Mesothelial cell of epicardium (in vitro differentiated cells): Measurements from ENCODE around the gene ITPR1. TPM values are rescaled to one million over a fixed set of nuclear protein-coding genes. Genes with fewer than 3 reads are reported as not detected.

Experiments
- DNase-seq, 2 experiments: peaks; one replicate each; pipeline ENCODE4 v3.0.0; 2021; ENCODE audit warnings: low spot score in 2 of 2; ENCODE audit not compliant: unreplicated experiment in 2 of 2
- H3K27ac Mint-ChIP-seq: 2 replicates; pipeline ENCODE4 v1.8.0; 2021; ENCODE audit warnings: mixed read lengths
- H3K27me3 Mint-ChIP-seq: 2 replicates; pipeline ENCODE4 v1.8.0; 2021; ENCODE audit warnings: low read depth, mixed read lengths
- H3K36me3 Mint-ChIP-seq: 2 replicates; pipeline ENCODE4 v1.8.0; 2021; ENCODE audit warnings: mixed read lengths
- H3K4me1 Mint-ChIP-seq: 2 replicates; pipeline ENCODE4 v1.8.0; 2021; ENCODE audit warnings: mixed read lengths
- H3K4me3 Mint-ChIP-seq: 2 replicates; pipeline ENCODE4 v1.8.0; 2021; ENCODE audit warnings: mild to moderate bottlenecking, moderate library complexity, mixed read lengths
- H3K9me3 Mint-ChIP-seq: 2 replicates; pipeline ENCODE4 v1.8.0; 2021; ENCODE audit warnings: mixed read lengths
- CTCF ChIP-seq: fragments of 200-600 bp; sonication (generic); IDR thresholded peaks from one replicate; pipeline ENCODE4 v1.5.0; 2021; ENCODE audit warnings: antibody characterized with exemption; ENCODE audit not compliant: unreplicated experiment
- total RNA-seq: library from RNA; stranded (reverse); gene quantifications from 3 replicates; pipeline ENCODE4 v1.2.1, GENCODE V29; 2021

The ITPR1 gene
- total RNA-seq, 1 donor from 2014 or later = 21.3 TPM

- no peak for TF ChIP-seq CTCF
- DNase-seq = no peak
- peaks cover 49% of the 10 kb centered on the region for H3K27me3 Mint-ChIP-seq
- no peak overlapping the region for H3K4me3 Mint-ChIP-seq
- no peak overlapping the region for H3K27ac Mint-ChIP-seq
- peaks cover 26% of the 10 kb centered on the region for H3K4me1 Mint-ChIP-seq
- no peaks in the 10 kb centered on the region for H3K9me3 Mint-ChIP-seq
- no peaks in the 10 kb centered on the region for H3K36me3 Mint-ChIP-seq
Observed at GRCh38 chr3:4497005-4497692, 4.0 kb downstream of the ITPR1 start.

GRCh38 chr3:4497843-4498324 is 4.7 kb downstream of the ITPR1 start:
- Mint-ChIP-seq H3K36me3 (no peaks in the 10 kb centered on the region), H3K27me3 (peaks cover 47% of the 10 kb centered on the region), H3K4me1 (peaks cover 25% of the 10 kb centered on the region), H3K4me3 (no peak overlapping the region), H3K27ac (no peak overlapping the region), H3K9me3 (no peaks in the 10 kb centered on the region)
- DNase-seq = no peak
- TF ChIP-seq CTCF = no peak

GRCh38 chr3:4498446-4498845 is 5.3 kb downstream of the ITPR1 start:
- TF ChIP-seq CTCF = no peak
- Mint-ChIP-seq H3K9me3 (no peaks in the 10 kb centered on the region), H3K4me1 (peaks cover 25% of the 10 kb centered on the region), H3K4me3 (no peak overlapping the region), H3K36me3 (no peaks in the 10 kb centered on the region), H3K27ac (no peak overlapping the region), H3K27me3 (peaks cover 47% of the 10 kb centered on the region)
- DNase-seq = no peak

- H3K27ac Mint-ChIP-seq = no peak overlapping the region
- H3K4me3 Mint-ChIP-seq = no peak overlapping the region
- H3K27me3 Mint-ChIP-seq = peaks cover 19% of the 10 kb centered on the region
- no peaks in the 10 kb centered on the region for H3K9me3 Mint-ChIP-seq
- DNase-seq = no peak
- H3K4me1 Mint-ChIP-seq = peaks cover 12% of the 10 kb centered on the region
- H3K36me3 Mint-ChIP-seq = no peaks in the 10 kb centered on the region
- TF ChIP-seq CTCF = no peak
Observed at GRCh38 chr3:4501437-4501836, 8.3 kb downstream of the ITPR1 start.

- TF ChIP-seq CTCF = no peak
- Mint-ChIP-seq H3K4me1 (peaks cover 11% of the 10 kb centered on the region), H3K27me3 (peaks cover 15% of the 10 kb centered on the region), H3K36me3 (no peaks in the 10 kb centered on the region), H3K9me3 (no peaks in the 10 kb centered on the region), H3K27ac (no peak overlapping the region), H3K4me3 (no peak overlapping the region)
- DNase-seq = no peak
Observed at GRCh38 chr3:4501927-4502326, 8.8 kb downstream of the ITPR1 start.
